MCF 10A (cell line): ENCODE data around the gene PNLDC1. TPM values are rescaled to one million over a fixed set of nuclear protein-coding genes. Genes with fewer than 3 reads are reported as not detected.

Source experiments
- BruUV-seq: library from RNA; stranded (reverse); fragments of 400-500 nt; replicated peaks from 2 replicates; lab custom pipeline; 2021; lab: Mats Ljungman, UMichigan
- CTCF ChIA-PET: fragments of 300-600 bp; sonication (Branson Sonifier 250); formaldehyde crosslinking; extraction: SDS; loops from one replicate; lab custom pipeline; 2021; ENCODE audit warnings: antibody characterized with exemption, inconsistent platforms; lab: Yijun Ruan, JAX
- POLR2A ChIA-PET: fragments of 300-600, 350-650 bp; sonication (Branson Sonifier 250); formaldehyde crosslinking; extraction: SDS; loops from one replicate; lab custom pipeline; 2020; ENCODE audit warnings: antibody characterized with exemption, inconsistent platforms; lab: Yijun Ruan, JAX
- DNase-seq: peaks from one replicate; pipeline ENCODE4 v3.0.0-alpha.2; 2018; ENCODE audit not compliant: unreplicated experiment
- H3K27ac Mint-ChIP-seq: one replicate; pipeline ENCODE4 v1.8.0; 2022; ENCODE audit warnings: mild to moderate bottlenecking, low read depth, mixed read lengths; ENCODE audit not compliant: unreplicated experiment
- H3K27me3 Mint-ChIP-seq: one replicate; pipeline ENCODE4 v1.8.0; 2022; ENCODE audit warnings: mixed read lengths; ENCODE audit not compliant: insufficient read depth, unreplicated experiment
- H3K36me3 Mint-ChIP-seq: one replicate; pipeline ENCODE4 v1.8.0; 2022; ENCODE audit warnings: mild to moderate bottlenecking, moderate library complexity, mixed read lengths; ENCODE audit not compliant: insufficient read depth, unreplicated experiment
- H3K4me1 Mint-ChIP-seq: one replicate; pipeline ENCODE4 v1.8.0; 2022; ENCODE audit warnings: mixed read lengths; ENCODE audit not compliant: insufficient read depth, unreplicated experiment
- H3K4me3 Mint-ChIP-seq: one replicate; pipeline ENCODE4 v1.8.0; 2022; ENCODE audit warnings: mild to moderate bottlenecking, moderate library complexity, mixed read lengths; ENCODE audit not compliant: unreplicated experiment
- H3K9me3 Mint-ChIP-seq: one replicate; pipeline ENCODE4 v1.8.0; 2022; ENCODE audit warnings: mixed read lengths; ENCODE audit not compliant: unreplicated experiment
- CTCF ChIP-seq: fragments of 200-600 bp; IDR thresholded peaks from one replicate; pipeline ENCODE4 v1.8.0; 2022; ENCODE audit warnings: antibody characterized with exemption, mild to moderate bottlenecking; ENCODE audit not compliant: unreplicated experiment
- intact Hi-C: fragments of 100-400 bp; cut with micrococcal nuclease; formaldehyde crosslinking; loops from 2 replicates; pipeline ENCODE4 v1.14.1; 2022
- total RNA-seq: library from RNA; stranded (reverse); gene quantifications from 2 replicates; pipeline ENCODE4 v1.2.3, GENCODE V29; 2022

Gene PNLDC1
- total RNA-seq, 1 experiment from 2014 or later: not detected

- Mint-ChIP-seq H3K4me3 (no peak overlapping the region), H3K4me1 (peaks cover 7% of the 10 kb centered on the region), H3K27ac (no peak overlapping the region), H3K27me3 (no peaks in the 10 kb centered on the region), H3K36me3 (peaks cover 98% of the 10 kb centered on the region), H3K9me3 (no peaks in the 10 kb centered on the region)
- TF ChIP-seq CTCF: no peak
- DNase-seq: no peak
- intact Hi-C loops: no loop called here
- no TSS peak for BruUV-seq
- POLR2A ChIA-PET: interaction anchor here (0.6 kb wide), 1 partner anchor 1533 kb away, joined by 3 read pairs; no protein-coding TSS in a partner anchor
- CTCF ChIA-PET: interaction anchor here (1.0 kb wide), 2 partner anchors 20 to 47 kb away, joined by 3 read pairs; no protein-coding TSS in a partner anchor
Measured at GRCh38 chr6:159766906-159767305, 33.2 kb upstream of the PNLDC1 start.

DNA sequence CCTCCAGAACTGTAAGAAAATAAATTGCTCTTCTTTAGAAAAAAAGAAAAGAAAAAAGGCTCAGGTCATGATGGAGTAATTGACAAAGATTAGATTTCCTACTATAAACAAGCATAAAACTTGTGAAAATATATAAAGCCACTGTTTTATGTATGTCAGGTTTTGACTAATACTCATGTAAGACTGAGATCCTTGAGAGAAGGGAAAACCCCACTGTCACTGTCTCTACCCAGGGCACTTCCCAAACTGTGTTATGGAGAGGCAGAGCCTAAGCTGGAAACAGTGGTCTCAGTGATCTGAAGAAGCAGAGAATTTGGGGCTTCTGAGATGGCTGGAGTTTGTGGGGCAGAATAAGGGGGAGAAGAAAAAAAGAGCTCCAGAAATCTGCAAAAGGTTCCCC, 30.6 kb upstream of the PNLDC1 start:
- POLR2A ChIA-PET: interaction anchor here (0.7 to 0.9 kb wide), 2 partner anchors 10 to 20 kb away, joined by 4 to 6 read pairs; partner anchors contain the start of gene TCP1
- Mint-ChIP-seq H3K4me1 (no peaks in the 10 kb centered on the region), H3K9me3 (no peaks in the 10 kb centered on the region), H3K4me3 (no peak overlapping the region), H3K27me3 (no peaks in the 10 kb centered on the region), H3K36me3 (peaks cover 96% of the 10 kb centered on the region), H3K27ac (no peak overlapping the region)
- BruUV-seq: no TSS peak
- TF ChIP-seq CTCF: no peak
- intact Hi-C loops: no loop called here
- CTCF ChIA-PET: interaction anchor here (0.5 kb wide), 1 partner anchor 12 kb away, joined by 3 read pairs; no protein-coding TSS in a partner anchor
- no peak for DNase-seq

GRCh38 chr6:159772196-159772595, 27.9 kb upstream of the PNLDC1 start:
- DNase-seq: no peak
- Mint-ChIP-seq H3K4me3 (no peak overlapping the region), H3K27ac (no peak overlapping the region), H3K27me3 (no peaks in the 10 kb centered on the region), H3K4me1 (no peaks in the 10 kb centered on the region), H3K9me3 (no peaks in the 10 kb centered on the region), H3K36me3 (peaks cover 94% of the 10 kb centered on the region)
- no TSS peak for BruUV-seq
- CTCF ChIA-PET: interaction anchor here (0.7 kb wide), 1 partner anchor 207 kb away, joined by 3 read pairs; no protein-coding TSS in a partner anchor
- POLR2A ChIA-PET: interaction anchor here (0.7 to 1.5 kb wide), 6 partner anchors 16 to 596 kb away, joined by 3 to 4 read pairs (median 4); partner anchors contain the start of genes MRPL18 and TCP1
- no peak for TF ChIP-seq CTCF
- intact Hi-C loops: no loop called here

- ChIA-PET POLR2A (interaction anchor here (1.1 to 5.5 kb wide), 3 partner anchors 10 to 51 kb away, joined by 4 to 33 read pairs (median 6); partner anchors contain the start of genes MRPL18, TCP1 and WTAP), CTCF (no interaction called here)
- no TSS peak for BruUV-seq
- peaks cover 7% of the 10 kb centered on the region for H3K4me1 Mint-ChIP-seq
- peaks cover 97% of the 10 kb centered on the region for H3K36me3 Mint-ChIP-seq
- H3K27me3 Mint-ChIP-seq: no peaks in the 10 kb centered on the region
- H3K4me3 Mint-ChIP-seq: no peak overlapping the region
- no peak overlapping the region for H3K27ac Mint-ChIP-seq
- DNase-seq: no peak
- TF ChIP-seq CTCF: no peak
- H3K9me3 Mint-ChIP-seq: no peaks in the 10 kb centered on the region
- intact Hi-C loops: no loop called here
Measured at GRCh38 chr6:159777240-159777904, 22.7 kb upstream of the PNLDC1 start.
